Activated CD8-positive, alpha-beta memory T cell treated with anti-CD3 and anti-CD28 coated beads, Interleukin-2, amount 50 U/mL, for 1 hour (primary cell): ENCODE data around the gene AUP1.
"Not testable (repeated sequence)": the region's sequence is repeated elsewhere in the genome, so short reads cannot be mapped to it uniquely, and the experiment has no call there.

ENCODE experiments used
- DNase-seq: peaks from one replicate; pipeline ENCODE4 v3.0.0-alpha.2; 2020; ENCODE audit errors: extremely low read depth

The AUP1 gene

GRCh38 chr2:74529357-74530238 is at the start of gene AUP1, which contains the start of gene HTRA2:
AUP1 (minus strand) TSS chr2:74529706; CDS start chr2:74529629, 77 bp downstream.
HTRA2 (plus strand) TSS chr2:74529933; CDS start chr2:74530007, 74 bp downstream.
- DNase-seq: peak; percentile 61

GRCh38 chr2:74578408-74578807 is 48.9 kb upstream of the AUP1 start:
- no peak for DNase-seq

GRCh38 chr2:74577448-74577847 is 47.9 kb upstream of the AUP1 start:
- DNase-seq: no peak

- DNase-seq: no peak
Observed at GRCh38 chr2:74576863-74577229, 47.3 kb upstream of the AUP1 start.

GRCh38 chr2:74576211-74576862 is 46.8 kb upstream of the AUP1 start:
- no peak for DNase-seq

- DNase-seq: no peak
Observed at GRCh38 chr2:74575320-74575719, 45.8 kb upstream of the AUP1 start.

- DNase-seq: no peak
Observed at GRCh38 chr2:74573747-74574562, 44.4 kb upstream of the AUP1 start.

- no peak for DNase-seq
Observed at GRCh38 chr2:74572178-74572925, 42.8 kb upstream of the AUP1 start.

GRCh38 chr2:74571058-74571457 is 41.6 kb upstream of the AUP1 start:
- DNase-seq: no peak

GRCh38 chr2:74569686-74570085 is 40.2 kb upstream of the AUP1 start:
- no peak for DNase-seq

GRCh38 chr2:74567881-74568280 is 38.4 kb upstream of the AUP1 start:
- DNase-seq: no peak

- DNase-seq: no peak
Observed at GRCh38 chr2:74566754-74567085, 37.2 kb upstream of the AUP1 start.

GRCh38 chr2:74566076-74566753 is 36.7 kb upstream of the AUP1 start:
- DNase-seq: no peak

- no peak for DNase-seq
Observed at GRCh38 chr2:74564222-74564621, 34.7 kb upstream of the AUP1 start.

- DNase-seq: no peak
Observed at GRCh38 chr2:74562126-74562775, 32.7 kb upstream of the AUP1 start.

- not testable (repeated sequence) for DNase-seq
Observed at GRCh38 chr2:74561022-74561421, 31.5 kb upstream of the AUP1 start.

GRCh38 chr2:74560591-74560990 is 31.1 kb upstream of the AUP1 start:
- no peak for DNase-seq

GRCh38 chr2:74559912-74560311 is 30.4 kb upstream of the AUP1 start:
- no peak for DNase-seq

GRCh38 chr2:74558284-74559230 is 29.1 kb upstream of the AUP1 start:
- DNase-seq: no peak
